NT2/D1 (cell line): ENCODE data around the gene SSTR1.

Experiments used
- YY1 ChIP-seq: IDR thresholded peaks from 2 replicates; pipeline ENCODE4 v1.6.1; 2011; ENCODE audit not compliant: insufficient read length, insufficient read depth
- ZNF274 ChIP-seq: IDR thresholded peaks from 2 replicates; pipeline ENCODE4 v1.6.1; 2011; ENCODE audit warnings: mild to moderate bottlenecking, low read depth, low read length

- no peak for TF ChIP-seq ZNF274
- no peak for TF ChIP-seq YY1
Measured at GRCh38 chr14:38225946-38226345, 18.2 kb downstream of the SSTR1 start.
